GM21737 (cell line): ENCODE measurements around the gene C14orf132.

Source experiments
- ATAC-seq: cut with Tn5 transposase; IDR thresholded peaks from one replicate; pipeline ENCODE4 v1.9.1; 2021; ENCODE audit warnings: mild to moderate bottlenecking, moderate library complexity; ENCODE audit not compliant: unreplicated experiment

Gene C14orf132

GRCh38 chr14:96039633-96040311 lies 610 bp downstream of the C14orf132 start:
- ATAC-seq, result no peak

DNA sequence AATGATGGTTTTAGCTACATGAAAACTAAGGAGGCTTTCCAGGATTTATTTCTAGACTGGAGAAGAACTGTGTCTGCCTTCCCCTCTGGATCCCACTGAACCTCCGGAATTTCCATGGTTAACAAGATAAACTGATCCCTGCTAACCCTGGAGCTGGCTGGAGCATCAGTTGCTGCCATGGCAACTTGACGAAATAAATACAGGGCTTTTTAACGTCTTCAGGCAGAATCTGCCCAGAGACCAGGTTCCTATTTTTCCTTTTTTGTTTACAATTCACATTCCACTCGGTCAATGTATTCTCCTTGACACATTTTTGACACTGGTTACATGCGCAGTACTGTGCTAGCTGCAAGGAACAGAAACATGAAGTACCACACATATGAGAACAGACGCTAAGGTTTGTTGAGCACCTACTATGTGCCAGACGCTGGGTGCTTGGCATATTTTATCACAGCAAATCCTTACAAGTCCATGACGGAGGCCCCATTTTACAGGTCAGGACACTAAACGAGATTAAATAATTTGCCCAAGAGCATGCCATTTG lies 1.7 kb downstream of the C14orf132 start:
- ATAC-seq, result no peak

- no peak for ATAC-seq
Measured at GRCh38 chr14:96042248-96042930, 3.2 kb downstream of the C14orf132 start.

- no peak for ATAC-seq
Measured at GRCh38 chr14:96046630-96047029, 7.5 kb downstream of the C14orf132 start.

DNA sequence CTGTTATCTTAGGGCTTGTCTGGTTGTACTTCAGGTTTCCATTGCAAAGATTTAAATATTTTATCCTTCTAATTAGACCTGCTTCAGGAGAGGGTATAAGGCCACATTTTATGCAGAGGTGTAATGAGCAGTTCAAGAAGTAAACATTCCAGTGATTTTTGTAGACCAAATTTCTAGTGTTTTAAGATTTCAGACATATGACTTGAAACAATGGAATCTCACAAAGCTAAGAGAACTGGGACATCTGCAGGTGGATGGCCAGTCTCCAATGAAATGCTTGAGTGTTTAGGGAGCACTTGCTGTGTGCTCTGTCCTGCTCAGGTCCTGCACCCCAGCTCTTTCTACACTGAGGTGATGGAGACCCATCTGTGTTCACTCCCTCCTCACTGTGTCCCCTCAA lies 7.9 kb downstream of the C14orf132 start:
- no peak for ATAC-seq

DNA sequence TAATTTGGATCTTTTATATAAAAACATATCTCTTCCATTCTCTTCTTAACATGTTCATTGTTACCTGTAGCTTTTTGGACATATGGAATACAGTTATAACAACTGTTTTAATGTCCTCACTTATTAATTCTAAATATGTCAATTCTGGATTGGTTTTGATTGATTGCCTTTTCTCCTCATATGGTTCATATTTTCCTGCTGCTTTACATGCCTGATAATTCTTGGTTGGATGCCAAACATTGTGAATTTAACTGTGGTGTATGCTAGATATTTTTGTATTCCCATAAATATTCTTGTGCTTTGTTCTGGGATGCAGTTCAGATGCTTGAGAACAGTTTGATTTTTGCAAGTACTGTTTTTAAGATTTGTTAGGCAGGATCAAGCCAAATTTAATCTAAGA lies 10.8 kb downstream of the C14orf132 start:
- ATAC-seq, result no peak

GRCh38 chr14:96050482-96050881 lies 11.3 kb downstream of the C14orf132 start:
- ATAC-seq, result no peak

DNA sequence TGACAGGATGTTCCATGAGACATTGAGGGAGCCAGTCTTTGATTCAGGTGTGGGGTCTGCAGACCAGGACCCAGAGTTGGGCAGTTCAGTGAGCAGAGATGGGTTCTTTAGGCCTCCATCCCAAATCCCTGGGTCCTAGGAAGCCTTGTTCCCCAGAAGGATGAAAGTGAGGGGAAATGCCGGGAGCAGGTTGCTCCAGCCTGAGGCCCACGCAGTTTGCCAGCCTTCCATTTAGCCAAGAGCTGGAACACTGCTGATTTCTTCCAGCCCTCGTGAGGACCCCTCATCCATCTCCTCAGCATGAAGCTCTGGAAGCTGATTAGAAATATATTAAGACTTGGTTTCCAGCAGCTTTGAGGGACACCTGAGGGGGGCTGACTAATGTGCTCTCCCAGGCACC lies 12.1 kb downstream of the C14orf132 start:
- ATAC-seq, result no peak

GRCh38 chr14:96051642-96052540 lies 12.7 kb downstream of the C14orf132 start:
- no peak for ATAC-seq

GRCh38 chr14:96052541-96053247 lies 13.5 kb downstream of the C14orf132 start:
- ATAC-seq, result no peak

GRCh38 chr14:96053248-96053599 lies 14.1 kb downstream of the C14orf132 start:
- no peak for ATAC-seq

GRCh38 chr14:96053600-96054381 lies 14.6 kb downstream of the C14orf132 start:
- ATAC-seq, result no peak

DNA sequence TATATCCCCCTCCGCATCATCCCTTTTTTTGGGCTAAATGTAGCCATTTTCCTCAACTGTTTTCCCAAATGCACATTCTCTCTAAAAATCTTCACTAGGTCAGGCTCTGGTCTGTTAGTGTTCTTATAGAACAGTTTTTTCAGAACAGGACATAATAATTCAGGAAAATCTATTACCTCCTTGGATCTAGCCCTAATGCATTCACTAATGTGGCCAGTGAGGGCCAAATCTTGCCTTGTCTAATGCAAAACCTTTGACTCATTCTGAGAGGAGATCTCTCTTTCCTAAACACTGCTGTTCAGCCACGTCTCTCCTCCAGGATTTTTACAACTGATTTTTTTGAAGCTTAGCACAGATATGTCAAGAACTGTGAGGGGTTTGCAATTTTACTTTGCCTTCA lies 15.5 kb downstream of the C14orf132 start:
- no peak for ATAC-seq

GRCh38 chr14:96055065-96055752 lies 16.0 kb downstream of the C14orf132 start:
- no peak for ATAC-seq

DNA sequence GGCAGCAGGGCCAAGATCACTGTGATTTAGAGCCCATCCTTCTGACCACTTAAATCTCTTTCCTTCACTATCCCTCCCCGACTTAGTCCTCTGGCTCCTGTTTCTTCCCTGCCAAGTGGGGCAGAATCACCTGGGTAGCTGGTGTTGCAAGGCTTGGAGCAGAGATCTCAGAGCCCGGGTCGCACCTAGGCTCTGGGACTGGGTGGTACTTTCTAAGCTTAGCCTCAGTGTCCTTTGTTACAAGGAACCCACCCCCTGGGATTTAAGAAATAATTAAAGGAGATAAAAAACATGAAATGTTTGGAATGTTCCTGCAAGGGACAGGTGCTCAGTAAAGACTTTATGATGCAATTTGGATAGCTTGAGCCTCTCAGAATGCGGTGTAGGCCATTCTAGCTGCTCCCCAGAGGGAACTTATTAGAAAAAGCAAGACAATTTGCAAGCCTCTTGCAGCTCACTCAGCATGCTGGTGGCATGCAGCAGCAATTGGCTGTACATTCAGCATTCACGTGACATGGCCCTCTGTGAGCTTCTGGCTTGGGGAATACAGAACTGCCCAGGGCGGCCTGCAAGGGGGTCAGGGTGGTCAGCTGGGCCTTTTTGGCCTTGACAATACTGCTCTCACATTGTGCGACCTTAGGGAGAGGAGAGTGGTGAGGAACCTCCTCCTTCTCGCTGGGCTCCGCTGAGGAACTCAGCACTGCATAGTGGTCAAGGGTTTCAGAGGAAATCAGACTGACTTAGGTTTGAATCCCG lies 16.8 kb downstream of the C14orf132 start:
- ATAC-seq, result no peak

DNA sequence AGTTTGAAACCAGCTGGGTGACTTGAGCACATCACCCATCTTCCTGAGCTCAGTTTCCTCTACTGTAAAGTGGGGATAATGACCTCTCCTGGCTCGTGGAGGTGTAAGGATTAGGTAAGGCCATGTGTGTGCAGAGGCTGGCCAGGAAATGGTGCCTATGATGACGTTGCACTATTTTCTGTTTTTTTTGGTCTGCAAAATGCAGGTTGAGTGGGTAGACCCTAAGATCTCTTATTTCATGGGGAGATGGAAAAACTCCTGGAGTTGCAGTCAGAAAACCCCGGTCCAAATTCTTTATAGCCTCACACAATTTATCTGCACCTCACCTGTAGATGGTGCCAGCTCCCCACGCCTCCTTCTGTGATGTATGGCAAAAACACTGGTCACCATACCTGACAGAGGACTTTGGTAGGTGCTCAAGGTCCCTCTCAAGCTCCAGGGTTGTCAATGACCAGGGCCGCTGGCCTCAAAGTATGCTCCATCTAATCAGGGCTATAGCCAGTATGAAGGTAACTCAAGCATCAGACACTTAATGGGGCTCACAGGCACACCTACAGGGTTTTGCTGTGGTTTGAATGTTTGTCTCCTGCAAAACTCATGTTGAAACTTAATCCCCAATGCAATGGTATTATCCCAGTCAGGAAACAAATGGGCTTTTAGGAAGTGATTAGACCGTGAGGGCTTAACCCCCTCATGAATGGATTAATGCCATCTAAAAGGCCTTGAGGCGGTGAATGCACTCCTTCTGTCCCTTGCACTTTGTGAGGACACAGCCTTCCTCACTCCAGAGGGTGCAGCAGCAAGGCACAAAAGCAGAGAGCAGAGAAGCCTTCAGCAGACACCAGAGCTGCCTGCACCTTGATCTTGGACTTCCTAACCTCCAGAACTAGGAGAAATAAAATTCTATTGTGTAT lies 17.6 kb downstream of the C14orf132 start:
- ATAC-seq, result no peak

GRCh38 chr14:96057738-96058137 lies 18.6 kb downstream of the C14orf132 start:
- ATAC-seq, result no peak
